Cardiac septum (tissue), 1 donor: Measurements from ENCODE around the gene GLE1. TPM values are rescaled to one million over a fixed set of nuclear protein-coding genes. Genes with fewer than 3 reads are reported as not detected.

Experiments used
- DNase-seq: peaks from one replicate; pipeline ENCODE4 v3.0.0-alpha.2; 2020; ENCODE audit warnings: low spot score
- intact Hi-C: fragments of 100-400 bp; cut with DNase I; formaldehyde crosslinking; loops from one replicate; pipeline ENCODE4 v1.14.0; 2022
- long read RNA-seq: library from polyadenylated mRNA; unstranded; transcript quantifications from one replicate; pipeline ENCODE4 v2.0.0, GENCODE V29; 2021
- total RNA-seq: library from RNA; stranded (reverse); fragmentation: NEBNext Ultra II Directional; extraction: Animal tissue kit (Norgen Biotek cat#: 25700); gene quantifications from one replicate; pipeline ENCODE4 v1.2.1, GENCODE V29; 2021
- donor health status: DM: no; HTN: no; CAD: no.

GLE1 gene, protein sequence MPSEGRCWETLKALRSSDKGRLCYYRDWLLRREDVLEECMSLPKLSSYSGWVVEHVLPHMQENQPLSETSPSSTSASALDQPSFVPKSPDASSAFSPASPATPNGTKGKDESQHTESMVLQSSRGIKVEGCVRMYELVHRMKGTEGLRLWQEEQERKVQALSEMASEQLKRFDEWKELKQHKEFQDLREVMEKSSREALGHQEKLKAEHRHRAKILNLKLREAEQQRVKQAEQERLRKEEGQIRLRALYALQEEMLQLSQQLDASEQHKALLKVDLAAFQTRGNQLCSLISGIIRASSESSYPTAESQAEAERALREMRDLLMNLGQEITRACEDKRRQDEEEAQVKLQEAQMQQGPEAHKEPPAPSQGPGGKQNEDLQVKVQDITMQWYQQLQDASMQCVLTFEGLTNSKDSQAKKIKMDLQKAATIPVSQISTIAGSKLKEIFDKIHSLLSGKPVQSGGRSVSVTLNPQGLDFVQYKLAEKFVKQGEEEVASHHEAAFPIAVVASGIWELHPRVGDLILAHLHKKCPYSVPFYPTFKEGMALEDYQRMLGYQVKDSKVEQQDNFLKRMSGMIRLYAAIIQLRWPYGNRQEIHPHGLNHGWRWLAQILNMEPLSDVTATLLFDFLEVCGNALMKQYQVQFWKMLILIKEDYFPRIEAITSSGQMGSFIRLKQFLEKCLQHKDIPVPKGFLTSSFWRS
- 20.2 TPM for total RNA-seq
- long read RNA-seq, transcript GLE1-201 (16 exons, 3,321 nt) = major isoform, 24 of 46 reads
- long read RNA-seq, partial matches to known transcripts = 6 of 46 reads
- long read RNA-seq, other reads (novel, unspliced or antisense) = 16 of 46 reads

DNA sequence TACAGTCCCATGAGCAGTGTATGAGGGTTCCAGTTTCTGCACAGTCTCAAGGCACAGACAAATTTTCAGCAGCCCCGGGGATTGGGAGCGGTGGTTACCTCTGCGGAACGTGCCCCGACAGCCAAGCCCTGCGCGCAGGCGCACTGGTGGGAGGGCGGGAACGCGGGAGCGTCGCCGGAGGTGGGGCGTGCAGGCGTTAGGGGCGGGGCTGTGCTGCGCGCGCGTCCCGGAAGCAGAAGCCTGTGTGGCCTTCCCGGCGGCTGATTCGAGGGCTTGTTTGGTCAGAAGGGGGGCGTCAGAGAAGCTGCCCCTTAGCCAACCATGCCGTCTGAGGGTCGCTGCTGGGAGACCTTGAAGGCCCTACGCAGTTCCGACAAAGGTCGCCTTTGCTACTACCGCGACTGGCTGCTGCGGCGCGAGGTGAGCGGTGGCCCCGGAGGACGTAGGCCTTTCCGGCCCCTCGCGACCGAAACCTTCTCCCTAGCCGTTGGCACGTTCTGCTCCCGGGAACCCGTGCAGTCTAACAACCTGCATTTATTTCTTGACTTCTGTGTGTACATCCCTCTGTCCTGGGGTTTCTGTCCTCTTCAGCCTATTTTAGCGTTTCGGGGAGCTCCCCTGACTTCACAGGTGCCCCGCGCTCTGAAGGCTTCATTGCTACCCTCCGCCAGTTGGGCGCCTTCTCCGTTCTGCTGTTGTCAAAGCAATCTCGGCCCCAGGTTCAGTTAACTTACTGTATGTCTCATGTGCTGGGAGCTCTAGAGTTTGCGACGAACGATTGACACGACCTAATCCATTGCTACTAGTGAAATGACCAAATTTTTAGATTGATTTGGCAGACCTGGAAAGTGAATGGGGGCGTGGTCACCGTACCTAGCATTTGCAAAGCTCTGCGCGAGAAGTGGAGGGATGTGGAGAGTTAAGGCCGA, at the start of gene GLE1:
Gene GLE1, plus strand, starts transcription at position 235 of the 929 bp plus-strand sequence. Its CDS starts 87 bp downstream, at position 322.
- DNase-seq = peak; percentile 97
- intact Hi-C loops = loop anchor here (2.0 to 5.0 kb wide), 2 partner anchors 43 to 48 kb away; partner anchors contain the start of gene ODF2

DNA sequence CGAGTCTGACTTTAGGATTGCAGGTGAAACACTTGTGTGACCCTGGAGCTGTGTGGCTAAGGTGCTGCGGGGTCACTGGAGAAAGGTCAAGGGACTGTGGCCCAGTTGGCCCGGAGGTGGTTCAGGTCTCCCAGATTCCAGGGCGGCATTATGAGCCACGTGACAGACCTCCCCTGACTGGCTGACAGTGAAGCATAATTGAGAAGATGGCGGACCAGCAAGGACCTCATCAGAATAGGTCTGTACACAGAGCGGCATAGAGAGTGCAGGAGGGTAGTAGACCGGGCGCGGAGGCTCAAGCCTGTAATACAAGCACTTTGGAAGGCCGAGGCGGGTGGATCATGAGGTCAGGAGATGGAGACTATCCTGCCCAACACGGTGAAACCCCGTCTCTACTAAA, 49.5 kb upstream of the GLE1 start:
- DNase-seq = no peak
- intact Hi-C loops = loop anchor here (5.0 kb wide), 1 partner anchor 97 kb away; the partner anchor contains the start of gene SPTAN1

DNA sequence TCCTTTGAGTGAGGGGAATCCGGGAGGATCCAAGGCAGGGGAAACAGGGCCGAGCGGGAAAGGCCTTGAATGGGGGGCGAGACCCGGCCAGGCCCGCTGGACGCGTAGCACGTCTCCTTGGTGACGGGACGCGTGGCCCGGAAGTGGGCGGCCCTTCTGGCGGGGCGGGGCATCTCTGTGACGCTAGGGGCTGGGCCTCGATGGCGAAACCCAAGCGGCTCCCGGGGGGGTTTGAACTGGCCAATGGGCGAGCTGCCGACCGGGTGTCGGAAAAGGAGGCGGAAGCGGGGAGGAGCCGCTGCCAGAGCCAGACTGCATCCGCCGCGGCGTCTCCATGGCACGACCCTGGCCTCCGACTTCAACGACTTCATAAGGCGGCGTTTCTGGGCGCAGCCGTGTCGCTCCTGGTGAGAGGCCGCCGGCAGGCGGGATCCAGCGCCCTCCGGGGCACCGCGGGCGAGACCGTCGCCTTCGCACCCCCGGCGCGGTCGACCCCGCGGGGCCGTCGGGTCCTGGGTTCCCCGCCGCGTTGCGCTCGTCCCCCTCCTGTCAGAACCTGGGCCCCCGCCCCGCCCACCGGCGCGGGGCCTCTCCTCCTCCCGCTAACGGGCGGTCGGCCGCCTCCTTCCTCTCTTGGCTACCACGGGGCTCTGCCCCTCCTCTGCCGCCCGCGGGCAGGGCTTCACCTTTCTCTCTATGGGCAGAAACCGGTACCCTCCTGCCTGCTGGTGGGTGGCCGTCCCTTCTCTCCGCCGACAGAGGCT, 48.5 kb upstream of the GLE1 start, which contains the start of gene ODF2:
Gene ODF2, plus strand, starts transcription at position 158 of the 764 bp plus-strand sequence. Its CDS starts 86 bp downstream, at position 244.
- intact Hi-C loops = loop anchor here (2.0 to 5.0 kb wide), 2 partner anchors 49 to 96 kb away; partner anchors contain the start of genes GLE1 and SPTAN1

DNA sequence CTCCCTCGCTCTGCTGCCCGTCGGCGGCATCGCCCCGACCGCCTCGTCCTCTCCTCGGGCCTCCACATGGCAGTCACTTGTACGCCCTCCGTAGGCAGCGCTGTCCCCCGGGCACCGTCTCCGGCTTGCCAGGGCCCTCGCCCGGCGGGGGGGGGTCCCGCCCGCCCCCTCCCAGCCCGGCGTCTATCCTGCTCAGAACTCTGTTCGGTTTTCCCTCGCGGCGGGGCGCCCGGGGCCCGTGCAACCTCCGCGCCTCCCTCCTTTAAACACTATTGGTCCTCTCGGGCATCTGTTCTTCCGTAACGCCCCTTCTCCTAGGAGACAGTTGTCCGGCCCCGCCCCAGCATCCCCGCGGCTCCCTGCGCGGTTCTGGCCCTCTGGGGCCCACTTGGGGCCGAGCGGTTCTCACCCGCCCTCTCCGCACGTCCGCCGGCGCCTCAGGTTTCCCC, 47.9 kb upstream of the GLE1 start:
- peak; percentile 80 for DNase-seq
- intact Hi-C loops = loop anchor here (2.0 to 5.0 kb wide), 2 partner anchors 48 to 96 kb away; partner anchors contain the start of genes GLE1 and SPTAN1

More for the DNA sequence above, 48.5 kb upstream of the GLE1 start, which contains the start of gene ODF2:
- DNase-seq = peak; percentile 99

DNA sequence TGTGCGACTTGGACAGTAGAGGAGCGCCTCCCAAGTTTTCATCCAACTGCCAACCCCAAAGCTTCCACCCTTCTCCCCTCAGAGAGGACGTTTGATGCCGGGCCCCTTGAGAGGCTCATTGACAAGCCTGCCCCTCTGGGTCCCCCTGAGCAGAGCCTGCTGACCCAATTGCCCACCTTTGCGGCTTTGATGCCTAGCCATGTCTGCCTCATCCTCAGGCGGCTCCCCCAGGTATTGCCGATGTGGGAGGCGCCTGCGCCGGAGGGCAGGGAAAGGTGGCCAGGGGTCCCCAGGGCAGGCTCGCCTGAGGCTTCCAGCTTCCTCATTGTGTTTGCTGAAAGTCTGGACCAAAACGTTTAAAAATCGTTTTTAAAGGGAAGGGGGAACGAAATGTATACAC, 47.3 kb upstream of the GLE1 start:
- intact Hi-C loops = loop anchor here (2.0 to 5.0 kb wide), 2 partner anchors 48 to 95 kb away; partner anchors contain the start of genes GLE1 and SPTAN1
- DNase-seq = no peak

DNA sequence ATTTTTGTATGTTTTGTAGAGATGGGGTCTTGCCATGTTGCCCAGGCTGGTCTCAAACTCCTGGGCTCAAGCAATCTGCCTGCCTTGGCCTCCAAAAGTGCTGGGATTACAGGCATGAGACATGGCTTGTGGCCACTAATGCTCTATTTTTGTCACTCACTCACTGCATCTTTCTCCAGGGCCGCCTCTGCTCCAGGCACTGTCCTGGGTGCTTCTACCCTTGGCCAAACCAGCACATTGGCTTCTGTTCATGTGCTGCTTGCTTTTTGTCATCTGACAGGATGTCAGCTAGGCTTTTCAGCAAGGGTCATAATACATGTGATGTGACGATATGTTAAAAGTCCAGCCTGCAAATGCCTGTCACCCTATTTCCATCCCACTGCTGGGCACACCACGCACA, 45.5 kb upstream of the GLE1 start:
- intact Hi-C loops = loop anchor here (5.0 kb wide), 1 partner anchor 93 kb away; the partner anchor contains the start of gene SPTAN1
- DNase-seq = no peak

DNA sequence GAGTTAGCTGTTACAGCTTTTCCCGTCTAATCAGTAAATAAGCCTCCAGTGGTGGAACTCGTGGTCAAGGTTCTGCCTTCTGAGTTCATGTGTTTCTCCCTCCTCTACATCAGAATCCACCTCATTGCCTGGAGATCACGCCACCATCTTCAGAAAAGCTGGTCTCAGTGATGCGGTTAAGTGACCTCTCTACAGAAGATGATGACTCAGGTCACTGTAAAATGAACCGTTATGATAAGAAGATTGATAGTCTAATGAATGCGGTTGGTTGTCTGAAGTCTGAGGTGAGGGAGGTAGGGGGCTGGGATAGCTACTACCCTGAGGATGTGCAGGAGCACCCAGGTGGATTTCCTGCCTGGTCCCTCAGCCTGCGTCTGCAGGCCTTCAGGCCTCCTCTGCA, 35.4 kb upstream of the GLE1 start:
- no peak for DNase-seq
- intact Hi-C loops = no loop called here

DNA sequence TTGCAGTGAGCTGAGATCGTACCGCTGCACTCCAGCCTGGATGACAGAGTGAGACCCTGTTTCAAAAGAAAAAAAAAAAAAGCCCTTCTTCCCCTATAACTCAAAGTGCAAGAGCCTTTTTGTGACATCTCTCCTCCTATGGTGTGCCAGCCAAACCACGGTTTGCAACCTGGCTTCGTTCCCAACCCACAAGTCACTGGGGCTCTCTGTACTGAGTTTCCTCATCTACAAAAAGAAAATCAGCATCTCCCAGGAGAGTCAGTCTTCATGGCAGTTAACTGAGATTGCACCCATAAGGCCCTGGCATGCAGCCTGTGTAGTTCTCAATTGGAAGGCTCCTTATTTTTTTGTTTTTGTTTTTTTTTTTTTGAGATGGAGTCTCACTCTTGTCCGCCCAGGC, 34.0 kb upstream of the GLE1 start:
- no peak for DNase-seq
- intact Hi-C loops = no loop called here

DNA sequence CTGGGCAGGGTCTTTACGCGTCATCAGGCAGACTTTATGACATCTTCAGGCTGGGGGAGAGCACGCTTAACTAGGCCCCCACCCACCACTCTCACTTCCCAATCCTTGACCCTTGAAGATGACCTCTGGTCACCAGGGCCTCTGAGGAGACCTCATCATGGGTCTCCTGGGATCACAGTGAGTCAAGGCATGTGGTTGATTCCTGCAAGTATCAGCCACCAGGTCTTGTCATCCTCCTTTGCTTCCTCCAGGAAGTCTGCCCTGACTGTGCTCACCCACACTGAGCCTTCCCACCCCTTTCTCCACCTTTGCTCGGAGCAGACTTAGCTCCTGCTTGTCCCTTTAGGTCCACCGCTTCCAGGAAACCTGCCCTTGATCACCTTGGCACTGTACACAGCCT, 31.4 kb upstream of the GLE1 start:
- no peak for DNase-seq
- intact Hi-C loops = no loop called here

DNA sequence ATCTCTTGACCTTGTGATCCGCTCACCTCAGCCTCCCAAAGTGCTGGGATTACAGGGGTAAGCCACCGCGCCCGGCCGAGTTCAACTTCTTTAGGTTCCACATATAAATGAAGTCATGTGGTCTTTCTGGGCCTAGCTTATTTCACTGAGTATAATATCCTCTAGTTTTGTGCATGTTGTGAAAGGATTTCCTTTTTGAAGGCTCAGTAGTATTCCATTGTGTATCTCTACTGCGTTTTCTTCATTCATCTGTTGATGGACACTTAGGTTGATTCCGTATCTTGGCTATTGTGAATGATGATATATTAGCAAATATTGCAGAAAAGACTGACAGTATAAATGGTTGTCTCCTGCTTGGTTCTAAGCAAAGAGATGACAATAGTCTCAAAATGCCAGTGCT, 28.7 kb upstream of the GLE1 start:
- DNase-seq = no peak
- intact Hi-C loops = no loop called here

DNA sequence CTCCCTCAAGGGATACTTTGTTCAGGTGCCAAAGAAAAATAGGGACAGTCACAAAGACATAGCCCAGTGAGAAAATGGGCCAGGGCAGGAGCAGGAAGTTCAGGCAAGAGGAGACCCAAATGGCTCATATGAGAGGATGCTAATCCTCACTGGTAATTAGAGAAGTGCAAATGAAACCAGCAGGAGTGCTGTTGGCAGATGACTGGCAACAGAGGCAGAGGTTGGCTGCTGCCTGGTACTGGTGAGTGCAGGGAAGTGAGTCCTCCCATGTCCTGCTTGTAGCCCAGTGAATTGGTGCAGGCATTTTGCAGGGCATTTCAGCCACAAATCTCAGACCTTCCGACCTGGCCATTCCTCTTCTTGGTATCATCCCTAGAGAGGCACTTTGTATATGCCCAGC, 25.3 kb upstream of the GLE1 start:
- intact Hi-C loops = no loop called here
- no peak for DNase-seq

DNA sequence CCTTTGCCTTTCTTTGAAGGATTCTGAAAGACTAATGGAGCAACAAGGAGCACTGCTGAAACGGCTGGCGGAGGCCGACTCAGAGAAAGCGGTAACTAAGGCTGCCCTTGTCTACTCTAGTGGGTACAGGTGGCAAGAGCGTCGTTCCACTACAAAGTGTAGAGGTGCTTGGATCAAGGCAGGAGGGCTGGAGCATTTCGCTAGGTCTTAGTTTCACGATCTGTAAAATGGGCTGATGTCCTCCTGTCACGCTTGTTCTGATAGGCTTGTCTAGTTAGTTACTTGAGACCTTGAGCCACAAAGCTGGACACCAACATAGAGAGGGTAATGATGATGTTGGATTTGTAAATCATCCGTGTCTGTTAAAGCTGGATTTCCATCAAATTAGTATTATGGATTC, 23.0 kb upstream of the GLE1 start:
- intact Hi-C loops = no loop called here
- DNase-seq = no peak

DNA sequence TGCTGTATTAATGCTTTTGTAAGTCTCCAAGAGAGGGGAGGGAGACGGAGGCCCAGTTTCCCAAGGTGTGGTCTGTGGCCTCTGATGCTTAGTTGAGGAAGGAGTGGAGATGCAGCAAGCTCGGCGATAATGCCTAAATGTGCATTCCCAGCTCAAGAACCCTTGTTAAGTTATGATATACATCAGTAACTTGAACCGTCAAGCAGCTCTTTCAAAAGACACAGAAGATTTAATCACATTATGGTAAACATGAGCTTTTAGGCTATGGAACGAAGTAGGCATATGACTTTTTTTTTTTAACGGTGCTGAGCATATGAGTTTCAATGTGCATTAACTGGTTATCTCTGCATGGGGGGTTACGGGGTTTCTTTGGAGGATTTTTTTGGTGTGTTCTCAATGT, 22.3 kb upstream of the GLE1 start:
- DNase-seq = no peak
- intact Hi-C loops = no loop called here

DNA sequence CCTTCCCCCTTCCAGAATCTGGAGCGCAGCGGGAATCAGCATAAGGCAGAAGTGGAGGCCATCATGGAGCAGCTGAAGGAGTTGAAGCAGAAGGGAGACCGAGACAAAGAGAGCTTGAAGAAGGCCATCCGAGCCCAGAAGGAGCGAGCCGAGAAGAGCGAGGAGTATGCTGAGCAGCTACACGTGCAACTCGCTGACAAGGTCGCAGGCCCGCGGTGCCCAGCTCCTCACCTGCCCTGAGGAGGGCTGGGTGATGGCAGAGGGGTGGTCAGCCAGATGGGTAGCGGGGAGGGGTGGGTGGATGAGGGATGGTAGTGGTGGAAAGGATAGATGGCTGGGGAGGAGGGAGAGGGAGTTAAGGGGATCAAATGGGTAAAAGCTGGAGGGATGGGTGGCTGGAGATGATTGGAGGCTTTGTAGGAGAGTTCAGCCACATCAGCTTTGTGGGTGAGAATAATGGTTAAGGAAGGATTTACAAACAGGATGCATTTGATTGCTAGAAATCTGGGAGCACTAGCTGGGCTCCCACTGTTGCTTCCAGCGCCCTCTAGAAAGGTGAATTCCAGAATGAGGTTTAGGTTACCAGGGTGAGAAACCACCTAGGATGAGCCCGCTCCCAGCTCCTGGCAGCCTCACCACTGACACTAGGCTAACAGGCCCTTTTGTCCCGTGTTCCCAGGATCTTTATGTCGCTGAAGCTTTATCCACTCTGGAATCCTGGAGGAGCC, 19.7 kb upstream of the GLE1 start:
- intact Hi-C loops = no loop called here

DNA sequence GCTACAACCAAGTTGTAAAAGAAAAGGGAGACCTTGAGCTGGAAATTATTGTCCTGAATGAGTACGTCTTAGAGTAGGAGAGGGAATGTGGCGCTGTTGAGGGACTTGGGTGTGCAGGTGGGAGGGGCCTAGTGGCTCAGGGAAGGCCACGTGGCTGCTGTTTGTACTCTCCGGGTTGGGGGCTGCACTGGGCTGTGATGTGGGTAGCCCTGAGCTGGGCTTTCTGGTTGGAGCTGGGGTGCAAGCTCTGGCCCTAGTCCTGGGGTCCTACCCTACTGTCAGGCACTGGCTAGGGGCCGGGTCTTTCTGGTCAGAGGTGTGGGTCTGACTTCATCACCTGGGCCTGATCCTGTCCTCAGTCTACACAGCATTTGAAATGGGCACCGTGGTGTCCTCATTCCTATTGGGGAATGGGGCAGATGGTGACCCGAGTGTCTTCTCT, 19.1 kb upstream of the GLE1 start:
- no peak for DNase-seq
- intact Hi-C loops = no loop called here

More for the DNA sequence above, 19.7 kb upstream of the GLE1 start:
- no peak for DNase-seq

DNA sequence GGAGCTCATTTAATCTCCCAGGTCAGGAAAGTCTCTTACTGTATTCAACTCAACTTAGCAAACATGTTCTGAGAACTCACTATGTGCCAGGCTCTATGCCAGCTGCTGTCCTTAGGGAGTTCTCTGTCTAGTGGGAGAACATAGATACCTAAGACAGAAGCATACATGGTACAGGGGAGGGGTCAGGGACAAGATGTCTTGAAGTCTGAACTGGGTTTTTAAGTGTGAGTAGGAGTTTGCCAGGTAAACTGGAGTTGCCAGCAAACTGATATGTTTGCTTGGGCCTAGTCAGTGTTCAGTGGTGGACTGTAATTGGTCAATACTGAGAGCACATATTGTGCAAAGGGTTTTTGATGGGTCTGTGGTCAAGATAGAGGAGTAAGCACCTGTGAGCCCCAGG, 18.3 kb upstream of the GLE1 start:
- no peak for DNase-seq
- intact Hi-C loops = no loop called here

DNA sequence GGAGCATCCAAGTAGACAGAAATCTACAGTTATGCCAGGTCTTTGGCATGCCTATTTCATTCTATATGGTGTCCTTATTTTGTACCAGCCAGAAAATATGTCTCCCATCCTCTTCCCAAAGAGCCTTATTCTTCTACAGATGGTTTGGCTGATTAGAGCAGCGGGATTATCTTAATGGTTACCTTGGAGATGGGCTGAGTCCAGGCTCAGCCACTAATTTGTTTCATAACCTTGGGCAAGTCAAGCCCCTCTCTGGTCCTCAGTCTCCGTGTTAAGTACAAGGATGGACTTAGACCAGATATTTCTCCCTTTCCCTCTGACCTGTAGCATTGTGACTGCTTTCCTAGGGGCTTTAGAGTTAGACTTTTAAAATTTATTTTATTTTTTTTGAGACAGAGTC, 11.1 kb upstream of the GLE1 start:
- no peak for DNase-seq
- intact Hi-C loops = no loop called here
